ENCODE measurements around the gene MINDY4. TPM values are rescaled to one million over a fixed set of nuclear protein-coding genes. Genes with fewer than 3 reads are reported as not detected.
A peak's percentile ranks its signal among the peaks of the same experiment; 100 is the strongest.

MINDY4 gene
- polyA plus RNA-seq, 1 experiment = 1.8 TPM

DNA sequence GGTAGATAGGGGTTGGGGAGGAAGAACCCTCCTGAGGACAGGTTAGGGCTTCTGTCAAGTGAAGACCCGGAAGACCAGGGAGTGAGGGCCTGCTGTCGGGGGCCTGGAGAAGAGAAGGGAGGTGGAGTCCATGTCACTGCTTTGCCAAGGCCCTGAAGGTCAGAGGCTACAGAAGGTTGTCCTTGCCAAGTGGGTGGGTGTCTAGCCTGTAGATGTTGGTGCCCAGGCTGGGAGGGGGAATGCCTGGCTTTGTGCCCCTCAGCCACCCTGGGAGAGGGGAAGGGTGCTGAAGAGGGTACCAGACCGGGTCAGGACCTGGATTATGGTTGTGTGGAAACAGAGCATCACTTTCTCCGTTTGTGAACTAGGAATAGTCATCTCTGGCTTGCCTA lies 73.3 kb downstream of the MINDY4 start:
- DNase-seq (ENCODE audit: low read depth, low spot score) = no peak
- TF ChIP-seq, protein P1, sequence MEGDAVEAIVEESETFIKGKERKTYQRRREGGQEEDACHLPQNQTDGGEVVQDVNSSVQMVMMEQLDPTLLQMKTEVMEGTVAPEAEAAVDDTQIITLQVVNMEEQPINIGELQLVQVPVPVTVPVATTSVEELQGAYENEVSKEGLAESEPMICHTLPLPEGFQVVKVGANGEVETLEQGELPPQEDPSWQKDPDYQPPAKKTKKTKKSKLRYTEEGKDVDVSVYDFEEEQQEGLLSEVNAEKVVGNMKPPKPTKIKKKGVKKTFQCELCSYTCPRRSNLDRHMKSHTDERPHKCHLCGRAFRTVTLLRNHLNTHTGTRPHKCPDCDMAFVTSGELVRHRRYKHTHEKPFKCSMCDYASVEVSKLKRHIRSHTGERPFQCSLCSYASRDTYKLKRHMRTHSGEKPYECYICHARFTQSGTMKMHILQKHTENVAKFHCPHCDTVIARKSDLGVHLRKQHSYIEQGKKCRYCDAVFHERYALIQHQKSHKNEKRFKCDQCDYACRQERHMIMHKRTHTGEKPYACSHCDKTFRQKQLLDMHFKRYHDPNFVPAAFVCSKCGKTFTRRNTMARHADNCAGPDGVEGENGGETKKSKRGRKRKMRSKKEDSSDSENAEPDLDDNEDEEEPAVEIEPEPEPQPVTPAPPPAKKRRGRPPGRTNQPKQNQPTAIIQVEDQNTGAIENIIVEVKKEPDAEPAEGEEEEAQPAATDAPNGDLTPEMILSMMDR (IDR thresholded peaks at IDR 0.05; ENCODE audit: low read depth, low read length) = no peak
- ChIA-PET CTCF (interaction anchor here (1.1 kb wide), 1 partner anchor 278 kb away, joined by 9 read pairs; no protein-coding TSS in a partner anchor), POLR2A (no interaction called here)
- Histone ChIP-seq H3K27me3 (ENCODE audit: control insufficient read depth, insufficient read depth, low read length) (no peaks in the 10 kb centered on the region), H3K27ac (ENCODE audit: low read depth, low read length) (no peak overlapping the region), H3K9me3 (ENCODE audit: control insufficient read depth, insufficient read depth, low read length) (no peaks in the 10 kb centered on the region), H3K4me3 (ENCODE audit: low read depth, low read length) (no peak overlapping the region)

DNA sequence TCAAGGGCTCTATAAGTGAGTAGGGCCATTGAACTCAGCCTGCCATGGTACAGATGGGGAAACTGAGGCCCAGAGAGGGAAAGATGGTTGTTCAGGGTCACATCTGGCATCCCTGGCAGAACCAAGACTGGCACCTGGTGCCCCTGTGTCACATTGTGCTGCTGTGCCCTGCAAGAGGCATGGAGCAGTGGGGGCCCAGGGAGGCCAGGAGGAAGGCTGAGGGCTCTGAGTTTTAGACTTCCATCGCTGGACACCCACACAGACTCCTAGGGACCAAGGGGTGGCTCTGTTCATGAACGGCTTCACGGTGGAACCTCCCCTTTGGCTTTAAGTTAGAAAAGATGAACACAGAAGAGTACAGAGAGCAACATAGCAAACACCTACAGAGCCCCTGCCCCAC lies 73.7 kb downstream of the MINDY4 start:
- H3K27ac ChIP-seq (ENCODE audit: low read depth, low read length) = no peak overlapping the region
- no peak overlapping the region for H3K4me3 ChIP-seq (ENCODE audit: low read depth, low read length)
- TF ChIP-seq, protein P1 (IDR thresholded peaks at IDR 0.05; ENCODE audit: low read depth, low read length) = no peak
- CTCF ChIA-PET = interaction anchor here (0.7 to 1.1 kb wide), 3 partner anchors 7 to 278 kb away, joined by 3 to 9 read pairs (median 4); no protein-coding TSS in a partner anchor
- no peaks in the 10 kb centered on the region for H3K27me3 ChIP-seq (ENCODE audit: control insufficient read depth, insufficient read depth, low read length)
- H3K9me3 ChIP-seq (ENCODE audit: control insufficient read depth, insufficient read depth, low read length) = no peaks in the 10 kb centered on the region
- POLR2A ChIA-PET = no interaction called here
- no peak for DNase-seq (ENCODE audit: low read depth, low spot score)

DNA sequence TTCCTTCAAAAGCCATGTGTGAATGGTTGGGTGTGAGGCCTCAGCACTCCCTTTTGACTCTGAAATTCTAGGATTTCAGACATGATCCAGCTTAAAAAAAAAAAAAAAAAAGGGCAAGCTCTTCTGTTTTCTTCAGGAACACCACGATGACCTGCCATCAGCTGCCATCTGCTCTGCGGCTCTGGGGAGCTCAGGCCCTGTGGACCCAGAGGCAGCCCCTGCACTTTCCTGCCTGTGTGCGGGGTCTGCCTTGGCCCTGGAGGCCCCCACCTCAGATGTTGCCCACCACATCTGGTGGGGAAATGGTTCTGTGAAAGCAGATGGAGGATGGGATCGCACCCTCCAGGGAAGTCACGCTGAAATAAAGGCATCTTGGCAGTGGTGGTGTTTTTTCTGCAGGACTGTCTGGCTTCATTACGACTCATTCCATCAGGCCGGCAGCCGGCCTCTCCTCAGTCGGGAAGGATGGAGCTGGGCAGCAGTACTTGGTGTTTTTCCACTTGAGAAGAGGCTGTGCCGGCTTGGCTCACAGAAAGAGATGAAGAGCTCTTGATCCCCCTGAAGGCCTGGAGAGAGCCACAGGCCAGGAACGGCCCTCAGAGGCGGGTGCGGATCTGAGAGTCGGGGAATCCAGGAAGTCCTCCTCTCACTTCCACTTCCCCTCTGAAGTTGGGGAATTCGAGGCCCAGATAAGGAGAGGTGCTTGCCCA lies 74.4 kb downstream of the MINDY4 start:
- ChIA-PET CTCF (interaction anchor here (0.7 to 1.1 kb wide), 3 partner anchors 8 to 277 kb away, joined by 3 to 9 read pairs (median 4); no protein-coding TSS in a partner anchor), POLR2A (no interaction called here)
- Histone ChIP-seq H3K27ac (ENCODE audit: low read depth, low read length) (peak overlapping the region; percentile 39), H3K9me3 (ENCODE audit: control insufficient read depth, insufficient read depth, low read length) (no peaks in the 10 kb centered on the region), H3K4me3 (ENCODE audit: low read depth, low read length) (no peak overlapping the region), H3K27me3 (ENCODE audit: control insufficient read depth, insufficient read depth, low read length) (no peaks in the 10 kb centered on the region)
- TF ChIP-seq, protein P1 (IDR thresholded peaks at IDR 0.05; ENCODE audit: low read depth, low read length) = no peak
- no peak for DNase-seq (ENCODE audit: low read depth, low spot score)

DNA sequence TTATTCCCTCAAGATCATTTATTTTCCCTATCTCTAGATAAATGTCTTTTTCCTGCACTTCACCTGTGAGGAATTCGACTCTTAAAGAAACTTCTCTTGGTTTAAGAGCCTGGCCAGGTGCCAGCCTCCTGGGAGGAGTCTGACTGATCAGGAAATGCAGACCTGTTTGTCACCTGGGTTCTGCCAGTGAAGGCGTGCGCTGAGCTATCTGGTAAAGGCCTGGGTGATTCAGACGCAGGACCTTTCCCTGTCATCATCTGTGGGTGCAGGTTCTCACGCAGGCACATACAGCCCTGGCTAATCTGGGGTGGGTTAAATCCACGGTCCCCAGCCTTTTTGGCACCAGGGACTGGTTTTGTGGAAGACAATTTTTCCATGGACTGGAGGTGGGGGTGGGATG lies 75.2 kb downstream of the MINDY4 start:
- no peaks in the 10 kb centered on the region for H3K27me3 ChIP-seq (ENCODE audit: control insufficient read depth, insufficient read depth, low read length)
- POLR2A ChIA-PET = no interaction called here
- CTCF ChIA-PET = interaction anchor here (1.5 kb wide), 1 partner anchor 18 kb away, joined by 3 read pairs; no protein-coding TSS in a partner anchor
- H3K9me3 ChIP-seq (ENCODE audit: control insufficient read depth, insufficient read depth, low read length) = no peaks in the 10 kb centered on the region
- TF ChIP-seq, protein P1 (IDR thresholded peaks at IDR 0.05; ENCODE audit: low read depth, low read length) = no peak
- DNase-seq (ENCODE audit: low read depth, low spot score) = no peak
- no peak overlapping the region for H3K4me3 ChIP-seq (ENCODE audit: low read depth, low read length)
- no peak overlapping the region for H3K27ac ChIP-seq (ENCODE audit: low read depth, low read length)

DNA sequence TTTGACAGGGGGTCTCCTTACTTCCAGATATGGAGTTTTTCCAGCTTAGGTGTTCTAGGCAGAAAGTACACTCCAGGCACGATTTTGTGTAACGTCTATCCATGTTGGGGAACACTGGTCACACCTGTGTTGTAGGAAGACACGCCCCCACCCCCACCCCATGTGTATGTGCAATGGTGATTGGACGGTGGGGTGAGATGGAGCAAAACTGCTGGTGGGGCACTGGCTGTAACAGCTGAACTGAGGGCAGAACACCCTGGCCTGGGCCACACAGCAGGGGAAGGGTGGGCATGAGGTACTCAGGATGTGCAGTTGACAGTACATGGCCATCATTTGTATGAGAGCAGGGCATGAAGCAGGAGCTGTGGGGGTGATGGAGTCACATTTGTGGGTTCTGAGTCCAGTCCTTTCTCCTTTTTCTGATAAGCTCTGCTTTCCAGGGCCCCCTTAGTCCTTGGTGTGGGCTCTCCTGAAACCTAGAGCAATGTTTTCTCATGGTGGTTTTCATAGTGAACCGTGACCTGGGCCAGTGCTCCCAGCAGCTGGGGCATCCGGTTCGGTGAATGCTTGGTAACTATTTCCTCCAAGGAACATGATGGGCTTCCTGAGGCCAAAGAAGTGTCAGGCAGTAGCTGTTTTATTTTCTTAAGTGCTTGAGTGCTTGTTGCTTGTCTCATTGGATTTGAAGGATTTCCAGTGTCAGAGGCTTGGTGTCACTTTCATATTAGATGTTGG lies 77.1 kb downstream of the MINDY4 start:
- CTCF ChIA-PET = no interaction called here

More for the DNA sequence above, 77.1 kb downstream of the MINDY4 start:
- Histone ChIP-seq H3K27ac (ENCODE audit: low read depth, low read length) (no peak overlapping the region), H3K27me3 (ENCODE audit: control insufficient read depth, insufficient read depth, low read length) (no peaks in the 10 kb centered on the region), H3K4me3 (ENCODE audit: low read depth, low read length) (no peak overlapping the region), H3K9me3 (ENCODE audit: control insufficient read depth, insufficient read depth, low read length) (peaks cover 4% of the 10 kb centered on the region; the same call in 1 of the 2 replicates)
- POLR2A ChIA-PET = no interaction called here
- TF ChIP-seq, protein P1 (IDR thresholded peaks at IDR 0.05; ENCODE audit: low read depth, low read length) = no peak
- DNase-seq (ENCODE audit: low read depth, low spot score) = no peak
